Subcutaneous abdominal adipose tissue (tissue), 5 donors: ENCODE data around the gene KCNK2.
A peak's percentile ranks its signal among the peaks of the same experiment; 100 is the strongest.

Source experiments
- H3K27ac ChIP-seq: one replicate; pipeline ENCODE4 v1.7.0; 2013; ENCODE audit warnings: low read depth, mild to moderate bottlenecking, inconsistent platforms, low read length, moderate library complexity
- H3K27me3 ChIP-seq, 5 donors: one replicate each; pipeline ENCODE4 v1.7.0; 2013; ENCODE audit warnings: low read length in 5 of 5, inconsistent platforms in 1 of 5; ENCODE audit not compliant: control insufficient read depth in 5 of 5, insufficient read depth in 4 of 5
- H3K36me3 ChIP-seq, 5 donors: one replicate each; pipeline ENCODE4 v1.7.0; 2013; ENCODE audit warnings: low read length in 5 of 5; ENCODE audit not compliant: control insufficient read depth in 5 of 5, insufficient read depth in 5 of 5
- H3K4me1 ChIP-seq, 5 donors: one replicate each; pipeline ENCODE4 v1.7.0; 2013; ENCODE audit warnings: low read length in 5 of 5, mild to moderate bottlenecking in 3 of 5, moderate library complexity in 1 of 5; ENCODE audit not compliant: control insufficient read depth in 5 of 5, insufficient read depth in 5 of 5
- H3K4me3 ChIP-seq, 5 donors: one replicate each; pipeline ENCODE4 v1.7.0; 2013; ENCODE audit warnings: low read length in 5 of 5, low read depth in 1 of 5
- H3K9ac ChIP-seq, 5 donors: one replicate each; pipeline ENCODE4 v1.7.0; 2013; ENCODE audit warnings: low read length in 5 of 5, mild to moderate bottlenecking in 4 of 5, moderate library complexity in 3 of 5
- H3K9me3 ChIP-seq, 5 donors: one replicate each; pipeline ENCODE4 v1.7.0; 2013; ENCODE audit warnings: low read length in 5 of 5; ENCODE audit not compliant: control insufficient read depth in 5 of 5
- donor health status: healthy.
- donor health status: healthy.
- donor health status: healthy.
- donor health status: healthy.
- donor health status: healthy.

Gene KCNK2

GRCh38 chr1:215082532-215083382 is at the start of gene KCNK2:
Gene KCNK2 (plus strand): TSS chr1:215082737. CDS start chr1:215083386, 649 bp downstream.
- Histone ChIP-seq H3K27ac (no peak within 1 kb of the TSS), H3K9me3 (no peaks in the 10 kb centered on the region), H3K27me3 (peaks cover 12 to 27% (median 16%) of the 10 kb centered on the region in 5 donors), H3K4me3 (peak within 1 kb of the TSS; percentile 56 to 78 (median 64)), H3K36me3 (no peaks in the 10 kb centered on the region), H3K9ac (no peak within 1 kb of the TSS), H3K4me1 (peaks cover 0 to 20% (median 15%) of the 10 kb centered on the region in 5 donors)

GRCh38 chr1:215032911-215033526 is 49.5 kb upstream of the KCNK2 start:
- no peak overlapping the region for H3K27ac ChIP-seq
- H3K4me1 ChIP-seq: no peaks in the 10 kb centered on the region
- no peak overlapping the region for H3K4me3 ChIP-seq
- H3K9me3 ChIP-seq: no peaks in the 10 kb centered on the region
- no peaks in the 10 kb centered on the region for H3K27me3 ChIP-seq
- no peaks in the 10 kb centered on the region for H3K36me3 ChIP-seq
- no peak overlapping the region for H3K9ac ChIP-seq

GRCh38 chr1:215040190-215040589 is 42.3 kb upstream of the KCNK2 start:
- no peak overlapping the region for H3K9ac ChIP-seq
- H3K4me3 ChIP-seq: no peak overlapping the region
- no peak overlapping the region for H3K27ac ChIP-seq
- no peaks in the 10 kb centered on the region for H3K9me3 ChIP-seq
- no peaks in the 10 kb centered on the region for H3K27me3 ChIP-seq
- H3K4me1 ChIP-seq: no peaks in the 10 kb centered on the region
- H3K36me3 ChIP-seq: no peaks in the 10 kb centered on the region

- H3K27me3 ChIP-seq: no peaks in the 10 kb centered on the region
- H3K9me3 ChIP-seq: no peaks in the 10 kb centered on the region
- H3K36me3 ChIP-seq: no peaks in the 10 kb centered on the region
- no peak overlapping the region for H3K9ac ChIP-seq
- H3K4me3 ChIP-seq: no peak overlapping the region
- H3K4me1 ChIP-seq: no peaks in the 10 kb centered on the region
- no peak overlapping the region for H3K27ac ChIP-seq
These were observed 39.1 kb upstream of the KCNK2 start for GRCh38 chr1:215043401-215043800.

- Histone ChIP-seq H3K9ac (no peak overlapping the region), H3K4me3 (no peak overlapping the region), H3K4me1 (no peaks in the 10 kb centered on the region)
These were observed 38.4 kb upstream of the KCNK2 start for GRCh38 chr1:215044151-215044550.

GRCh38 chr1:215045698-215046308 is 36.7 kb upstream of the KCNK2 start:
- no peaks in the 10 kb centered on the region for H3K4me1 ChIP-seq
- no peak overlapping the region for H3K9ac ChIP-seq
- no peak overlapping the region for H3K27ac ChIP-seq
- H3K27me3 ChIP-seq: no peaks in the 10 kb centered on the region
- peaks cover 0 to 3% (median 0%) of the 10 kb centered on the region in 5 donors for H3K9me3 ChIP-seq
- no peak overlapping the region for H3K4me3 ChIP-seq
- no peaks in the 10 kb centered on the region for H3K36me3 ChIP-seq

More at GRCh38 chr1:215044151-215044550, 38.4 kb upstream of the KCNK2 start:
- H3K9me3 ChIP-seq: peaks cover 0 to 3% (median 0%) of the 10 kb centered on the region in 5 donors
- H3K27ac ChIP-seq: no peak overlapping the region
- no peaks in the 10 kb centered on the region for H3K36me3 ChIP-seq
- H3K27me3 ChIP-seq: no peaks in the 10 kb centered on the region

- no peak overlapping the region for H3K9ac ChIP-seq
- no peak overlapping the region for H3K27ac ChIP-seq
- H3K36me3 ChIP-seq: no peaks in the 10 kb centered on the region
- no peaks in the 10 kb centered on the region for H3K27me3 ChIP-seq
- H3K4me3 ChIP-seq: no peak overlapping the region
- H3K4me1 ChIP-seq: no peaks in the 10 kb centered on the region
- peaks cover 0 to 3% (median 0%) of the 10 kb centered on the region in 5 donors for H3K9me3 ChIP-seq
These were observed 30.1 kb upstream of the KCNK2 start for GRCh38 chr1:215052256-215053015.

GRCh38 chr1:215054266-215054665 is 28.3 kb upstream of the KCNK2 start:
- no peaks in the 10 kb centered on the region for H3K4me1 ChIP-seq
- H3K9ac ChIP-seq: no peak overlapping the region
- no peaks in the 10 kb centered on the region for H3K27me3 ChIP-seq
- H3K9me3 ChIP-seq: no peaks in the 10 kb centered on the region
- no peak overlapping the region for H3K27ac ChIP-seq
- no peak overlapping the region for H3K4me3 ChIP-seq
- H3K36me3 ChIP-seq: no peaks in the 10 kb centered on the region

- Histone ChIP-seq H3K27me3 (no peaks in the 10 kb centered on the region), H3K4me1 (no peaks in the 10 kb centered on the region), H3K9ac (no peak overlapping the region), H3K4me3 (no peak overlapping the region), H3K27ac (no peak overlapping the region), H3K9me3 (no peaks in the 10 kb centered on the region), H3K36me3 (no peaks in the 10 kb centered on the region)
These were observed 27.1 kb upstream of the KCNK2 start for GRCh38 chr1:215055281-215055935.
